GM23248 (cell line): ENCODE results near the gene TSPAN9.

ENCODE experiments used
- EZH2 ChIP-seq: fragments of 200-600 bp; sonication (generic); IDR thresholded peaks from 2 replicates; pipeline ENCODE4 v1.6.1; 2018; ENCODE audit warnings: antibody characterized with exemption, mild to moderate bottlenecking; ENCODE audit not compliant: insufficient read depth, poor library complexity, severe bottlenecking
- EZH2phosphoT487 ChIP-seq: fragments of 200-600 bp; sonication (generic); IDR thresholded peaks from 2 replicates; pipeline ENCODE4 v1.6.1; 2018; ENCODE audit warnings: antibody characterized with exemption, moderate library complexity, mild to moderate bottlenecking, low read depth; ENCODE audit not compliant: insufficient read depth

DNA sequence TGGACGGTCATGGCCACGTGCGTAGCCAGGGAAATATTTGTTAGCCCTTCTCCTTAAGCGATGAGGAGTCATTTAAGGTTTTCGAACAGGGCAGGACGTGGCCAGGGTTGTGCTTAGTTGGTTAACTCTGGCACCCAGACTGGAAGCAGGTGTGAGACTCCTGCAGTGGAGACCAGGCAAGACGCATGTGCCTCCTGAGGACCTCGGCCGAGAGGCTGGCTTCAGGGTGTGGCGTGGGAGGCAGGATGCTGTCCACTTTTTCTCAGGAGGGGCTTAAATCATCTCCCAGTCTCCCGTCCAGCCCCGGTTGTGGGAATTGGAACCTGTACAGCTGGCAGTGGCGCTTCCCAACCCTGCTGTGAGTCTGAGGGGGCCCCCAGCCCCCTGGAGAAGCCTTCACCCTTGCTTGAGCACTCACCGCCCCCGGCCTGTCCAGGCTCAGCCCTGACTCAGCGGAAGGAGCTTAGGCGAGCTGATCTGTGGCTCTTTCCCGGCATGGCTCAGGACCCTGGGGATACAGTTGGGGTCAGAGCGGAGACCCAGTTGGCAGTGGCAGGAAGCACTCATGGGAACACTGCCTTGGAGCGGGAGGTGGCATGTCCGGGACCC, 46.3 kb upstream of the TSPAN9 start:
- TF ChIP-seq EZH2: no peak
- no peak for TF ChIP-seq EZH2phosphoT487
